HUES6 (cell line): ENCODE data around the gene ENTHD1.

Source experiments
- H3K27ac ChIP-seq: 2 replicates; pipeline ENCODE4 v1.7.0; 2013; ENCODE audit warnings: low read depth, mild to moderate bottlenecking, low read length, inconsistent platforms
- H3K27me3 ChIP-seq: 2 replicates; pipeline ENCODE4 v1.6.1; 2013; ENCODE audit warnings: low read length; ENCODE audit not compliant: control insufficient read depth, insufficient read depth
- H3K36me3 ChIP-seq: 2 replicates; pipeline ENCODE4 v1.6.1; 2013; ENCODE audit warnings: low read length; ENCODE audit not compliant: control insufficient read depth, insufficient read depth
- H3K4me1 ChIP-seq: 2 replicates; pipeline ENCODE4 v1.6.1; 2013; ENCODE audit warnings: low read length; ENCODE audit not compliant: control insufficient read depth, insufficient read depth
- H3K4me3 ChIP-seq: 2 replicates; pipeline ENCODE4 v1.5.1; 2013; ENCODE audit warnings: low read depth, low read length
- H3K9ac ChIP-seq: one replicate; pipeline ENCODE4 v1.6.1; 2013; ENCODE audit warnings: mild to moderate bottlenecking, low read length
- H3K9me3 ChIP-seq: 2 replicates; pipeline ENCODE4 v1.6.1; 2013; ENCODE audit warnings: low read depth, low read length; ENCODE audit not compliant: control insufficient read depth, insufficient read depth

ENTHD1 gene

DNA sequence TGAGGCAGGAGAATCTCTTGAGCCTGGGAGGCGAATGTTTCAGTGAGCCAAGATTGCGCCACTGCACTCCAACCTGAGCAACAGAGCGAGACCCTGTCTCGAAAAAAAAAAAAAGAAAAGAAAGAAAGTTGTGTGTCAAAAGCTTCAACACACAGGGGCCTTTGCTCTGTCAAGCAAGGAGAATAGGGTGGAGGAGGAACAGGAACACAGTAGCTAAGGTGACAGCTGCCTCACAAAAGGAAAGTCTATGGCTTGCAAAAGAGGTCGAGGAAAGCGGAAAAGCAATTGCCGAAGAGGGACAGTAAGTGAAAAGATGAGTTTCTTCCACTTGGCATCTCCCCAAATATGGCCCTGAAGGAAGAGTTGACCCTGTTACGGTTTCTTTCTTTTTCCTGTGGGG, 40.2 kb upstream of the ENTHD1 start:
- no peak overlapping the region for H3K9ac ChIP-seq
- no peaks in the 10 kb centered on the region for H3K27me3 ChIP-seq
- no peaks in the 10 kb centered on the region for H3K9me3 ChIP-seq
- H3K27ac ChIP-seq, result no peak overlapping the region
- H3K4me1 ChIP-seq, result peaks cover 22% of the 10 kb centered on the region
- H3K36me3 ChIP-seq, result no peaks in the 10 kb centered on the region
- no peak overlapping the region for H3K4me3 ChIP-seq

DNA sequence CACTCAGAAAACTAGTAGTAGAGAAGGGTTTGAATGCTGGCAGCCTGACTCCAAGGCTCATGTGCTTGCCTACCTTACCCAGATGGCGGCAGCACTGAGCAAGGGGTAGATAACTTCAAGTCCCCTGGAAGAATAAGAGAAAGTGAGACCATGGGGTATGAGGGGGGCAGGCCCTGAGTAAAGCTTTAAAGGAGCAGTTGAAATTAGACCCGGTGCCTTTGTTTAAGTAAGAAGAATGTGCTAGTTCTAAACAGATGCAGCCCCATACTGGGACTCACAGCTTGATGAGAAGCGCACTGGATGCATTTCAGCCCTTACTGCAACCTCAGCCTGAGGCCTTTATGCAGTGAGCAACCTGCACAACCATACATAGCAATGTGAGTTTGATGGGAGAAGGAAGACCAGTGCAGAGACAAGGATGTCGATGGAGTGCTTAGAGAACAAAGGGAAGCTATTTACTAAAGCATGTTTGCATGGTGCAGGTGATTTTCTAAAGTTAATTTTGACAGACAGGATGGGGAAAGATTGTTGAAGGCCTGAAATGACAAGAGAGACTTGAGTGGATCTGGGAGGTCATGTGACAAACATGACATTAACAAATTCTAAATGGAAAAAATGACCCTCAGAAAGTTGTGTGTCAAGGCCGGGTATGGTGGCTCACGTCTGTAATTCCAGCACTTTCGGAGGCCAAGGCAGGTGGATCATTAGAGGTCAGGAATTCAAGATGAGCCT, 39.5 kb upstream of the ENTHD1 start:
- H3K4me3 ChIP-seq, result no peak overlapping the region
- H3K36me3 ChIP-seq, result no peaks in the 10 kb centered on the region
- H3K27me3 ChIP-seq, result no peaks in the 10 kb centered on the region
- no peaks in the 10 kb centered on the region for H3K9me3 ChIP-seq
- no peak overlapping the region for H3K27ac ChIP-seq
- H3K9ac ChIP-seq, result no peak overlapping the region
- H3K4me1 ChIP-seq, result peaks cover 22% of the 10 kb centered on the region

DNA sequence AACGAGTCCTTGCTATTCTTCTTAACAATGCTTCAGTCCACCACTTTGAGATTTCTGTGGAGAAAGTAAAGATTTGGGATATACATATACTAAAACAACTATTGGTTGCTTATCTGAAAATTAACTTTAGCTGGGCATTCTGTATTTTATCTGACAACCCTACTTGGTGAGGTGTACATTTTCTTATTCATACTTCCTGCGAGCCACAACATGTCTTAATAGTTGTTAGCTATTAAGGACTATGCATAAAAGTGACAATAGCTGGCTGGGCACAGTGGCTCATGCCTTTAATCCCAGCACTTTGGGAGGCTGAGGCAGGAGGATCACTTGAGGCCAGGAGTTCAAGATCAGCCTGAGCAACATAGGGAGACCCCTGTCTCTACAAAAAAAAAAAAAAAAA, 38.6 kb upstream of the ENTHD1 start:
- Histone ChIP-seq H3K9me3 (no peaks in the 10 kb centered on the region), H3K27ac (no peak overlapping the region), H3K27me3 (no peaks in the 10 kb centered on the region), H3K36me3 (no peaks in the 10 kb centered on the region), H3K9ac (no peak overlapping the region), H3K4me1 (peaks cover 25% of the 10 kb centered on the region), H3K4me3 (no peak overlapping the region)

DNA sequence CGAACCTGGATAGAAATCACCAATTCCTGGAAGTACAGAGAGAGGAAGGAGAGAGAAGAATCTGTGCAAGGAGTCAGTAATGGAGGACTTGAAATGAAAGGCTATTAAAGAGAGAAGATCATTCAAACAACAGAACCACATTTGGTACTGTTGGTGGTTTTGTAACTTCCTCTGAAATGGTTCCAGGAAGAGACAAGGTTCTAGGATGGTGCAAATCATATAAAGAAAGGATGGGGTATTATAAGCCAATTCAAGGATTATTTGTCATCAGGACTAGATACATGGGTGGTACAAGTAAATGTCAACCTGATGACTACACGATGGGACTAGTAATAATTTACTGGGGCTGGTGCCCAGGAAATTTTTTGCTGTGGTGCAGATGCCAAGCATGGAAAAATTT, 37.7 kb upstream of the ENTHD1 start:
- H3K36me3 ChIP-seq, result no peaks in the 10 kb centered on the region
- H3K9me3 ChIP-seq, result no peaks in the 10 kb centered on the region
- H3K4me3 ChIP-seq, result no peak overlapping the region
- peaks cover 28% of the 10 kb centered on the region for H3K4me1 ChIP-seq
- H3K27ac ChIP-seq, result no peak overlapping the region
- no peak overlapping the region for H3K9ac ChIP-seq
- H3K27me3 ChIP-seq, result no peaks in the 10 kb centered on the region

DNA sequence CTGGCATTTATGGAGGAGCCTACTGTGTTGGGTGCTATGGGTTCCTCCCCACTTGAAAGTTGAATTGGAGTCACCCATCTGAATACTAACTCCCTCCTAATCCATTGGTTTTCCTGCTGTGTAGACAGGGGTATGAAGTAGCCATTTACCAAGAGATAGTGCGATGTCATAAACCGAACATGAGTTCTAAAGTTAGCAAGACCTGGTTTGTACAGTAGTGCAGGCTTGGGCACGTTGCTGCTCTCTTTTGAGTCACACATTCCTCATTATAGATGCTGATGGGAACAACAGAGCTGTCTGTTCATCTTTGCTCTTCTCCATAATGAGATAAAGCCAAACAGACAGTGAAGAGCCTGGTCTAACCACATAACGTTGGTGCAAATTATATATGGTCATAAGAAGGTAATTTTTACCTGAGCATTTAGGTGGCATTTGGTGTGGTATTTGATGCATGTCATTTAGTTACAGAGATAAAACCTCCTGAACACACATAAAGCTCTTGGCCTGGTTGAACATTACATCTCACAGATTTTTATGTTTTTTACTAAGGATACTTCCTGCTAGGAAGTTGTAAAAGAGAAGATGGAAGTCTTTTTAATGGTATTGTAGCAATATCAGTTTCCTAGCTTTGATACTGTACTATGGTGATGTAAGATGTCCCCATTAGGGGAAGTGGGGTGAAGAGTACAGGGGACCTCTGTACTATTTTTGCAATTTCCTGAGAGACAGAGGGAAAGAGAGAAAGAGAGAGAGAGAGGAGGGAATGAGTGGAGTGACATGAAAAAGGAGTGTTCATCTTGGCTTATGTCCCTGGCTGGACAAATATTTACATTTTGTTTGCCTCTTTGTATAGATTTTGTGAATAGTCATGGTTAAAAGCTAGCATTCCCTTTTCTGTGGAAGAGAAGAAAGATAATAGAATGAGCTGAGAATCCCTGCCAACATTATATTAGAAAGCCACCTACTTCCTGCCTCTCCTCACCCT, 35.3 kb upstream of the ENTHD1 start:
- H3K27me3 ChIP-seq, result no peaks in the 10 kb centered on the region
- H3K9me3 ChIP-seq, result no peaks in the 10 kb centered on the region
- H3K4me1 ChIP-seq, result peaks cover 14% of the 10 kb centered on the region
- no peak overlapping the region for H3K4me3 ChIP-seq
- no peaks in the 10 kb centered on the region for H3K36me3 ChIP-seq
- no peak overlapping the region for H3K9ac ChIP-seq
- H3K27ac ChIP-seq, result no peak overlapping the region

DNA sequence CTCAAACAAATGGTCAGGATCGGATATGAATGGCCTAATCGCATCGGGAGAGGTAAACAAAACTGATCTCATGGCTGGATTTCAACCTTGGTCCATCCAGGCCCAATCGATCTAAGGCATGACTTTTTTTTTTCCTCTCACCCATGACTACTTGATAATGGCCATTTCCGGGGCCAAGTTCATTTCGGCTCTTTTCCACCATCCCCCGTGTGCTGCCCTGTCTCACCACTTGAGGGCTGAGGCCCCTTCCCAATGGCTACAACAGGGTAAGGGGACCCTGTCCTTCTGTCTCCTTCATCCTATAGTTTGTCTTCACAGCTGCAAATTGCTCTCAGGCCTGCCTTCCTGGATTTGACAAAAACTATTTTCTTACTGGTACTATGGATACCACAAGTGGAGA, 34.0 kb upstream of the ENTHD1 start:
- Histone ChIP-seq H3K9ac (no peak overlapping the region), H3K27ac (no peak overlapping the region), H3K4me3 (no peak overlapping the region), H3K4me1 (peaks cover 6% of the 10 kb centered on the region), H3K27me3 (no peaks in the 10 kb centered on the region), H3K9me3 (no peaks in the 10 kb centered on the region), H3K36me3 (no peaks in the 10 kb centered on the region)

DNA sequence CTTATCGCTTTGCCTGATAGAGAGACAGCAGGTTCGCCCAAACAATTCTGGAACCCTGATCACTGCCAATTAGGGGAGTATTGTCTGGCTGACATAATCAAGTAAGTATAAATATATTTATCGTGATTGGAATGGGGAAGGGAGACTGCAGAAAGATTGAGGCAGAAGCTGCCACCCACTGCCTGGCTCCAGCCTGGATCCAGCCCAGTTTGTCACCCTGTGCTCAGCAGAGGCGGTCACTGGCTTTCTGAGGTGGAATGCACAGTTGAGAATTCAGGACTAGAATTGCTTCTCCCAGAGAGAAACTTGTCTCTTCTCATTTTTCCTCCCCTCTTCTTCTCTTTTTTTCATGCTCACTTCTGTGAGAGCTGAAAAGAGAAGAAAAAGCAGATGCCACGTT, 33.2 kb upstream of the ENTHD1 start:
- peaks cover 6% of the 10 kb centered on the region for H3K4me1 ChIP-seq
- no peaks in the 10 kb centered on the region for H3K27me3 ChIP-seq
- no peaks in the 10 kb centered on the region for H3K36me3 ChIP-seq
- no peak overlapping the region for H3K27ac ChIP-seq
- no peaks in the 10 kb centered on the region for H3K9me3 ChIP-seq
- H3K9ac ChIP-seq, result no peak overlapping the region
- H3K4me3 ChIP-seq, result no peak overlapping the region

DNA sequence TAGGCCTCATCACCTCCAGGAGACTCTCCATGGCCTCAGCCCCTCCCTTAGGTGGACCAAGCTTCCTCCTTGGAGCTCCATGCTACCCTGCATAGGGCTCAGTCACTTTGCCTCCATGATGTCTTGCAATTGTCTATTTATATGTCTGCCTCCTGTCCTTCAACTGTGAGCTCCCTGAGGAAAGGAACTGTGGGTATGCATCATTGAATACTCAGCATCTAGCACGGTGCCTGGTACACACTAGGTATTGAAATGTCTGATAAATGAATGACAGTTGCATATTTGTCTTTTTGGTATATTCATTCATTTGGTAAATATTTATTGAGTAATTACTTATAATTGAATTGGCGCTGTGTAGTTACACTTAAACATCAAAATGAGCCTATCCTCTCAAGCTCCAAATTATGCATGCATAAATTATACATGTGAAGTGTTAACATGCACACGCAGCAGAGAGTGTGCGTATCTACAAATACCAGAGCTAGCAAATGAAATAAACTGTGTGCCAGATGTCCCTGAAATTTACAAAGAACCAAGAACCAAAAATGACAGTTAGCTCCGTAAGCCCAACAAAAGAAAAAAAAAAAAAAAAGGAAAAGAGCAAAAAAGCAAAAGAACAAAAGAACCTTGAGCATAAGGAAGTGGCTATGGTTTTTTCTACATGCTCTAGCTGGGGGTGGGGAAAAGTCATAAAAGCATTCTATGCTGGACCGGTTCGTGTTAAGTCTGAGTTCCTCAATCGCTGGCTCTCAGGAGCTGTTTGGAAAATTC, 32.5 kb upstream of the ENTHD1 start:
- Histone ChIP-seq H3K36me3 (no peaks in the 10 kb centered on the region), H3K9ac (no peak overlapping the region), H3K4me3 (no peak overlapping the region), H3K9me3 (no peaks in the 10 kb centered on the region), H3K27me3 (no peaks in the 10 kb centered on the region), H3K27ac (no peak overlapping the region), H3K4me1 (peaks cover 6% of the 10 kb centered on the region)

DNA sequence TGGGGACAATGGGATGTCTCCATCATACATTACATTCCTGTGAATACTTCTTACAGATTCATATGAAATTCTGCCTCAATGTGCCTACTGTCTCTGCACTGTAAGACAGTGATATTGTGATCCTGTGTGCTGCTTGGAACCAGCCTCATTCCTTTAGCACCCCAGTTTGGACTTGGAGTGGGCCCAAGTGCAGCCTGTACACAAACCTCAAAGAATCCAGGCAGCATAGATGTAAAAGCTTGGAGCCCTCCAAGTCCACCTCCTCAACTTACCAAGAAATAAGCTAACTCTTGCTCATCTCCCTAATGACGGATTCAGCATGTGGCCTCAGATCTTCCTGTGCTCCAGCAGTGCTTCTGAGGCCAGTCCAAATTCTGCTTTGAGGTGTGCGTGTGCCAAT, 31.7 kb upstream of the ENTHD1 start:
- Histone ChIP-seq H3K27ac (no peak overlapping the region), H3K4me1 (peaks cover 10% of the 10 kb centered on the region), H3K9me3 (no peaks in the 10 kb centered on the region), H3K9ac (no peak overlapping the region), H3K27me3 (no peaks in the 10 kb centered on the region), H3K4me3 (no peak overlapping the region), H3K36me3 (no peaks in the 10 kb centered on the region)

DNA sequence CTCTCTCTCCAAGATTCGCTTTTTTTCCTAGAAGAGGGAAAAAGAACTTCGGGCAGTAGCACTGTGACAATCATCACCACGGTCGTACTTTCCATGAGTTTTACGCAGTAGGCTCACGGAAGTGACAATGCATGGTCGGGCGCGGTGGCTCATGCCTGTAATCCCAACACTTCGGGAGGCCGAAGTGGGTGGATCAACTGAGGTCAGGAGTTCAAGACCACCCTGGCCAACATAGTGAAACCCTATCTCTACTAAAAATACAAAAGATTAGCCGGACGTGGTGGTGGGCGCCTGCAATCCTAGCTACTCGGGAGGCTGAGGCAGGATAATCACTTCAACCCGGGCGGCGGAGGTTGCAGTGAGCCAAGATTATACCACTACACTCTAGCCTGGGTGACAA, 30.7 kb upstream of the ENTHD1 start:
- no peaks in the 10 kb centered on the region for H3K36me3 ChIP-seq
- no peaks in the 10 kb centered on the region for H3K9me3 ChIP-seq
- H3K27me3 ChIP-seq, result no peaks in the 10 kb centered on the region
- H3K4me1 ChIP-seq, result peaks cover 13% of the 10 kb centered on the region
- no peak overlapping the region for H3K9ac ChIP-seq
- no peak overlapping the region for H3K4me3 ChIP-seq
- H3K27ac ChIP-seq, result no peak overlapping the region

DNA sequence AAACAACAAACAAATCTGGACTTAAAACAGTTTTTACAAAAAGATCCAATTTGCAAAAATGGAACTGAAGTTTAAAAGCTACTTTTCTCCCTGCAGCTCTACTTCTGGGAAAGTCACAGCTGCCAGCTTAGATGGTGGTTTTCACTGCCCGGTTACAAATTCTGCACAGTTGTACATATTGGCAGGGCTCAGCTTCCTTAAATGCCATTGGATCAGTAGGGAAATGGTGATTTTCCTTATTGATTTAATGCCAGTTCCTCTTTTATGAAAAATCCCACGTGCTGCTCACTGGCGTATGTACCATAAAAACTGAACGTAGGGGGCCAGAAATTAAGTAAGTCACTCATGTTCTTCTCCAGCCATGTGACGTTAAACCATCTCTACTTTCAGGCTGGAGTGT, 30.1 kb upstream of the ENTHD1 start:
- Histone ChIP-seq H3K9me3 (no peaks in the 10 kb centered on the region), H3K27me3 (no peaks in the 10 kb centered on the region), H3K4me1 (peaks cover 13% of the 10 kb centered on the region), H3K9ac (no peak overlapping the region), H3K27ac (no peak overlapping the region), H3K4me3 (no peak overlapping the region), H3K36me3 (no peaks in the 10 kb centered on the region)
